ENCODE measurements around the gene NR4A2.

Gene NR4A2

DNA sequence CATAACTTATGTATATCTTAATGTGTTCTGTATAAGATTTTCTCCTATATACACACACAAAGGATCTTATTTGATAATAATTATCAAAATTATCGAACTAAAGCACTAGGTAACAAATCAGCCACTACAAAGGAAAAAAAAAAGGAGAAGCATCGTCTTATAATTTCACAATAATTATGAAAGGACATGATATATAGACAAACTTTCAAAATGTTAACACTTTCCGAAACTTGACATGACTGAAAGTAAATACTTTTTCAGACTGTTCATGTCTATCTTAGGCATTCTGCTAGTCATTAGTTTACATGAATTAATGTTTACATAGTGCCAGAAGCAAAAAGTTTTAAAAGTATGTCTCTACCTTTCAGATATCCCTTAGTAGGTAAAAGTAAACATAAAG lies 7.3 kb upstream of the NR4A2 start:
- no peak for DNase-seq

DNA sequence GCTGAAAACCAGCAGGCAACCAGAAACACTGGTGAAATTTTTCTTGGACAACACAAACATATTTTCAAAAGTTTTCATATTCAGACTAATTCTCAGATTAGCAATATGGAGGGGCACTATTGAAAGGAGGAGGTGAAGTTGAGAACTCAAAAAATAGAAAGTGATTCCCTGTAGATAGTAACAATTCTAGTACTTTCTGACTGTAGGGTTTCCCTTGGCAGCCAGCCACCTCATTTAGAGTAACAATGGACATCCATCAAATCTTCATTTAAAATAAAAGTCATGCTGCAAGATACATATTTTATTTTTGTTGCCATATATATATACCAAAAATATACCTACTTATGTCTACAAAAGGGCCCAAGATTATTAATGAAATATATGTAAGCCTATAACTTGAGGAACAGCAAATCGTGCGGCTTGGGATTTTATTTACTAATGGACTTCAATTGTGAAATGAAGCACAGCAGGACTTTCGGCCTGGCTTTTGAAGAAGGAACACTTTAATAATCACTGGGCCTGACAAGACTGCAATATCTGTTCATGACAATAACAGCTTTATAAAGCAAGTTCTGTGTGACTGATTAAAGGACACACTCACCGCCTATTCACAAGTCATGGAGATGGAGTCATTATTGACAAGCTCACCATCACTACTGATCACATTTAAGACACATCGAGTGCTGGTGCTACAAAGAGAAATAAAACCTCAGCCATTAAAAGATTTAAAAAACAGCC lies 6.8 kb upstream of the NR4A2 start:
- DNase-seq, result no peak

DNA sequence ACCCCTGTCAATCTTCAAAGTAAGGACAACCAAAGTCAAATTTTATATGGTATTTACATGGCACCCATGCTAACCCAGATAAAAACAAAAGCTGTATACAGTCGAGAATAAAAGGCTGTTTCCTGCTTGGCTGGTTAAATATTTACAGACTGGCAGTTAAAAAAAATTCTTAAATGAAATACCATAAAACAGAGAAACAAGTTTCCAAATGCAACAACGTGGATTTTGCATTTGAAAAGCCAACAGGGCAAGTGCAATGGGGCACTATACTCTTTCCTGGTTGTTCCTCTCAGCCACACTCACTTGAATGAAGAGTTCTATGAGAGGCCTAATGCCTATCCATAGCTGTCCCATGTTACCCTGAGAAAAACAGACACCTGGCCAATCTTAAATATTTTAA lies 6.1 kb upstream of the NR4A2 start:
- no peak for DNase-seq

DNA sequence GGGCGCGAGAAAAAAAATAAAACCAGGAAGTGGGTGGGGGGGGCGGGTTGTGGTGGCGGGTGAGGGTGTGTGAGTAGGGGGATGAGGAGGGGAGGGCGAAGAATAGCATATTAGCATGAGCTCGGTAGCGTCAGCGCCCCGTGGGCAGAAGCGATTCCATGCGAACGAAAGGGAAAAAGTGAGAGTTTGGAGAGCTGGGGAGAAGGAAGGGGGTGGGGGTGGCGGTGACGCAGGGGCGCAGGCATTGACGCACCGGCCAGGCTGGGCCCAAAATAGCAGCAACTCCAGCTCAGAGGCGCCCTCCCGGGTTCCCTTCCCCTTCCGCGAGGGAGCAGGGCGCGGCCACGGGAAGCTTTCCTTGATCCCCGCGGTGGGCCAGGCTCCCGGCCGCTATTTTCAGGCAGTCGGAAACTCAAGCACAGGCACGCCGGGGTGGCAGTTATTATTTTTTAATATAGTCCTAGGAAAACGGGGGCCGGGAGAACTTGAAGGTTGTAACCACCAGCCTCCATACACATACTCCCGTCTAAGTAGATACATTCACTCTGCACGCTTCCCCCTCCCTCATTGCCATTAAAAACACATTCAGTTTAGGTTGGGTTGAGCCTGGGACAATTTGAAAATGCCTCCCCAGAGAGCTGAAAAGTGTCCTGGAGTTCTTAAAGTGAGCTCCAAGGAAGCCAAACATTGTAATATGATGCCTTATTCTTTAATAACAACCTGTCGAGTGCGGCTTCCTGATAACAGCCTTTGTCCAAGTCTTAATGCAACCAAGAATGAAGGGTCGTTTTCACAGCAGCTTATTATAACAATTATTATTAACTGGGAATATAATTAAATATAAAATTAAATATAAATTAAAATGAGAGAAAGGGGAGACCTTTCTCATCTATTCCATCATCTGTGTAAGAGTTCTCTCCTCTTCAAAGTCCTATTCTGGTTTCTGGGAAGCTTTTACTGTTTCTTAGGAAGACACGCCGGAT lies 2.3 kb upstream of the NR4A2 start:
- DNase-seq, result no peak

DNA sequence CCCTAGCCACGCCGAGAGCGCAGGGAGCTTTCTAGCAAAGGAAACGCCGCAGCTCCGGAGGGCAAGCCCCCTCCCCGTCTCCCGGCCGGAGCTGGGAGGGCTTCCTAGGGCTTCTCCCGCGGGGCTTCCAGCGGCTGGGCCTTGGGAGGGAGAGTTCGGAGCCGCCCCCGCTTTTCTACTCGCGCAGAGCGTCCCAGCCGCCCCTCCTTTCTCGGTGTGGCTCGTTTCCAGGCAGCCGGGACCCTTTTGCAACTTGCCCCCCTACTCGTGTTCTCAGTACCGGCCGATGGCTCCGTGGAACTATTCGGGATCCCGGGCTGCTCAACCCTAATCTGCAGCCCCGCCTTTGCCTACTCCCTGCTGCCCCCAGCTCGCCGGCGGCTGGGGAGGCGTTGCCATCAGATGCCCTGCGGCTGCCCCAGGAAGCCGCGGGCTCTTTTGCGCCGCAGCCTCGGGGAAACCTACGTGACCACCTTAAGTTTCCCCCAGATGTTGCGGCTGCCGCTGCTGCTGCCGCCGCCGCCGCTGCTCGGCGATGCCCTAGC lies 1.5 kb upstream of the NR4A2 start:
- DNase-seq, result no peak

DNA sequence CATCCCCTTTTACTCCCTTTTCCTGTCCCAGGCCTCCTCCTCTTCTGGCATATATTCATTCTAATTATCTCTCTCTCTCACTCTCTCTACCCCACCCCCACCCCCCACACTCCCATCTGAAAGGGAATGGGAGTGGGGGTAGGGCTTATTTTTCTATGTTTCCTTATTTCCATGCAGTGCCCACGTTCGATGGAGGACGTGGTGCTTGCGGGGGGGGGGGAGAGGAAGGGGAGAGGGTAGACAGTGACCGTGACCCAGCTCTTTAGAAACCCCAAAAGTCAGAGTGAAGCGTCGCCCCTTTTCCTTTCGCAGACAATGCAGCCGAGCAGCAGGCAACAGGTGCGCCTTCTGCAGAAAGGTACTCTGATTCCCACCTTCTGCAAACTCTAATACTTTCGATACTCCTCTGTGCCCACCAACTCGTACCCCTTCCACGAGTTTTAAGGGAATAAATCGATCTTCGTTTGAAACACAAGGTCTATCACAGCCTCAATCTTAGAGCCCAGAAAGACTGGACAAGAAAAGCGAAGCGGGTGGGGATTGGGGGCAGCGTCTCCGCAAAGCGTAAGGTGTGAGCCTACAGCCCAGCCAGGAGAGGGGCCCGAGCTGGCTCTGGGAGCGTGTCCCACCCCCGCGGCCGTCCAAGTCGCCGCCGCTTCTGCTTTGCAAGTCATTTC lies 891 bp upstream of the NR4A2 start:
- DNase-seq, result no peak

DNA sequence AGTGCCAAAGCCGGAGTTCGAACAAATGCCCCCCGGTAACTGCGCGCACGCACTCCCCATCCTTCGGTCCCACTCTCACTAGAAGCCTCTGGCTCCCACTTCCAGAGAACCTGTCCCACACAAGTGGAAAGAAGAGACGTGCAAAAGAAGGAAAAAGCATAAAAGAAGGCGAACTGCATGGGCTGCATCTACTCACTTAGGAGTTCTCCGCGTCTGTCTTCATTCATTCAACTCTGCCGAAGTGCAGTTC lies 312 bp downstream of the NR4A2 start:
- DNase-seq, result no peak

DNA sequence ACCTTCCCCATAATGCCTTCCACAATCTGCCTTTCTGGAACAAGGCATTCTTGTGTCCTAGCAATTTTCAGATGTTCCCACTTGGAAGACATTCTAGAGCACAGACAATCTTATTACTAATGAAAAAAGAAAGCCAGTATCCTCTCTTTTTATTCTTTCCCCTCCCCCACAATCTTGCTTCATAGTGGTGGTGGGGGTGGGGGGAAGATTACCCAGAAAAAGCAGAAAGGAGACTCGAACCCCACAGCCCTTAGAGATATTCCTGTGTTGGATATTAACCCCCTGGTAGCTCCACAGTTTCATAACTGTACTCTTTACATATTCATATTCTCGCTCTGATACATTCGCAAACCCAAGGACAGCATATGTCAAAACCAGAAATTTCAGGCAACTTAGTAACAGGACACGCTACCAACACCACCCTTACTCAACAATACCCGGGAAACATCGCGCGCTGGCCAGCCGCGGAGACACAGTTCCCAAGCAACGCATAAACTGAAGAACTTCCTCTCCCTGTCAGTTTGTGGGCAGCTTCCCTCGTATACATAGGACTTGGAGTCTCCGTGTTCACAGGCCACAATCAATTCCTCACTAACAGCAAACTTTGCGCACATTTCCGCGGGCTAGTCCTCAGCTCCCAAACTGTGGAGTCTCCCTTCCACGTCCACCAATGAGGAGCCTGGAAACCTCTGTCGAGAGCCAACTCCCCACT lies 793 bp downstream of the NR4A2 start:
- DNase-seq, result no peak

DNA sequence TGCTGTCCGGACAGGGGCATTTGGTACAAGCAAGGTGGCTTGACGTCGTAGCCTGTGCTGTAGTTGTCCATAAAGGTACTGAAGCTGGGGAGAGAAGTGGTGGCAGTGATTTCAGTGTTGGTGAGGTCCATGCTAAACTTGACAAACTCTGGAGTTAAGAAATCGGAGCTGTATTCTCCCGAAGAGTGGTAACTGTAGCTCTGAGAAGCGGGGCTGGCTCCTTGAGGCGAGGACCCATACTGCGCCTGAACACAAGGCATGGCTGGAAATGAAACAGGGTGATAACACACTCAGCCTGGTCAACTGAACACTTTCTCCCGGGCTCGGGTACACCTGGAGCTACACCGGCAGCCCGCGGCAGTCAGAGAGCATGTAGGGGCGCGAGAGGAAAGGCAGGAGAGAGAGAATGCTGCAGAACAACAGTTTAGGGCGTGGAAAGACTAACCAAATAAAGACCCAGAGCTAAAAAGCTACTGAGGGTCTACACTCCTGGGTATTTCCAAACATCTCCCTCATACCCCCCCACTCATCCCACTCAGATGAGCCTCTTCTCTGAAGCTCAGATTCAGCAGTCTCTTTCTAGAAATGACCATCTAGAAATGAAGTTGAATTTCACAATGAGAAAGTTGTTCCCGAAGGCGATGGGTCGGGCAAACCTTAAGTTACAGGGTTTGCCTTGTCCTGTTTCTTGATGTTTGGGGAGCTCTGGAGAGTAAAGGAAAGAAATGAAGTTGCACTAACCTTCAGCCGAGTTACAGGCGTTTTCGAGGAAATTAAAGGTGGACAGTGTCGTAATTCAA lies 2.4 kb downstream of the NR4A2 start:
- DNase-seq, result no peak

DNA sequence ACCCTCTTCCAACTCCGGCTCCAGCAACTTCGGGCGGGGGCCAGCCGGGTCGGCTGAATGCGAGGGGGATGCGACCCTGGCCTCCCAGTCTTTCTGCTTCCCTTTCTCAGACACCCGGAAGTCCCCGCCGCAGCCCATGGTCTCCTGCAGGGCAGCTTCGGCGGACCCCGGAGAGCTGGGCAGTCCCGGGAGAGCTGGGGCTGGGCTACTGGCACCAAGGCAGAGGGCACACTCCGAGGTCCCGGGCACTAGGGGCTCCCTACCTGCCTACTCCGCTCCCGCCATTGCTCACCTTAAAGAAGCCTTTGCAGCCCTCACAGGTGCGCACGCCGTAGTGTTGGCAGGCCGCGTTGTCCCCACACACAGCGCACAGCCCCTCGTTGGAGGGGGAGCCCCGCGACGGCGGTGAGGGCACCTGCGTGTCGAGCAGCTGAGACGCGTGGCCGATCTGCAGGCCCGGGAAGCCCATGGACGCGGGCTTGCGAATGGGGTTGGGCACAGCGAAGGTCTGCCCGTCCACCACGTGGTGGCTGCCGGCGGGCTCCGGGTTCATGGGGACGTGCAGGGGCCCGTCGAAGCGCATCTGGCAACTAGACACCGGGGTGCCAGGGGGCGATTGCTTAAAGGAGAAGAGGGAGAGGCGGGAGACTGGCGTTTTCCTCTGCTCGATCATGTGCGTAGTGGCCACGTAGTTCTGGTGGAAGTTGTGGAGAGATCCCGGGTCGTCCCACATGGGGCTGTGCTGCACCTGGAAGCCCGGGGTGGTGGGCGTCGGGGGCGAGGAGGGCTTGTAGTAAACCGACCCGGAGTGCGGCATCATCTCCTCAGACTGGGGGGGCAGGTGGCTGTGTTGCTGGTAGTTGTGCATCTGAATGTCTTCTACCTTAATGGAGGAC lies 3.2 kb downstream of the NR4A2 start:
- DNase-seq, result no peak

DNA sequence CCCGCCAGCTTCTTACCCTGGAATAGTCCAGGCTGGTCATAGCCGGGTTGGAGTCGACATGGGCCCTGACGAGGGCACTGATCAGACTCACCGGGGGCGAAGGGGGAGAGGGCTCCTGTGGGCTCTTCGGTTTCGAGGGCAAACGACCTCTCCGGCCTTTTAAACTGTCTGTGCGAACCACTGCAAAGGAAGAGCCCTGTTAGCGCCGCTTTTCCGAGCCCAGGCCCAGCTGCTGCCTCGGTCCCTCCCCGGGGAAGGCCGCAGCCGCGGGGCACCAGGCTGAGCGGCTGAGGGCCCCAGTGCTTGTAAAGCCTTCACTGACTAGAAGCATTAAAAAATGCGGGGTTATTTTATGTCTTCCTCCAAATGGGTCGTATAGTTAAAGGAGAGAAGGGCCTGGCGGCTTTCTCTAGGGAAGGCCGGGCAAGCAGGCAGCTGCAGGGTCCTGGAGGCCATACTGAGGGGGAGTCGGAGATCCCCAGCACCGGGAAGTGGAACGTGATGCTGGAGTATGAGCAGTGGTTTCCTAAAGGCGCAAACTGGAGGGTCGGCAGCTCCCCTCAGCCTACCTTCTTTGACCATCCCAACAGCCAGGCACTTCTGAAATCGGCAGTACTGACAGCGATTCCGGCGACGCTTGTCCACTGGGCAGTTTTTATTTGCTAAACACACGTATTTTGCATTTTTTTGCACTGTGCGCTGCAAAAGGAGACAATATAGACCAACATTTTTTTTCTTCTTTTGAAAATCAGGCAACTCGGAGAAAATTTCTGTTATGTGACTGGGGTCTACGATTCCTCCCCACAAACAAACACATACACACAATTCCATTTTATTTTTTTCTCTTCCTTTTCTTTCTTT lies 4.5 kb downstream of the NR4A2 start:
- DNase-seq, result no peak

DNA sequence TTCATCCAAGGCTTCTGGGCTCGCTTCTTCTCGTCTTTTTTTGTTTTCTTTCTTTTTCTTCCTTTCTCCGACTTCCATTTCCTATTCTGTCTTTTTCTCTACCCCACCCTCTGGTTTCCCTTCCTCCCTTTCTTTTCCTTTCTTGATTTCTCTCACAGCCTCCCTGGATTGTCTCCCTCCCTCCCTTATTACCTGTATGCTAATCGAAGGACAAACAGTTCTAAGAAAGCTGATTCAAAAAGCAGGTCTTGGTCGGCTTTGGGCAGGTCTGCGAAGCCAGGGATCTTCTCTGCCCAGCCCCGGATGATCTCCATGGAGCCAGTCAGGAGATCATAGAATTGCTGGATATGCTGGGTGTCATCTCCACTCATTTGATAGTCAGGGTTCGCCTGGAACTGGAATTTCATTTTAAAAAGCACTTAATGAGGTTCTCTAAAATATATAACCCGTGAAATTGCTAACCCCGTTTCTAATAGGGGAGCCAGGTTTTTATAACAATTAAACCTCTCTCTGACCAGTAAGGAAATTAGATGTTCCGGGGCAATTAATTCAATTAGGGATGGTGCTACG lies 5.9 kb downstream of the NR4A2 start:
- DNase-seq, result no peak

DNA sequence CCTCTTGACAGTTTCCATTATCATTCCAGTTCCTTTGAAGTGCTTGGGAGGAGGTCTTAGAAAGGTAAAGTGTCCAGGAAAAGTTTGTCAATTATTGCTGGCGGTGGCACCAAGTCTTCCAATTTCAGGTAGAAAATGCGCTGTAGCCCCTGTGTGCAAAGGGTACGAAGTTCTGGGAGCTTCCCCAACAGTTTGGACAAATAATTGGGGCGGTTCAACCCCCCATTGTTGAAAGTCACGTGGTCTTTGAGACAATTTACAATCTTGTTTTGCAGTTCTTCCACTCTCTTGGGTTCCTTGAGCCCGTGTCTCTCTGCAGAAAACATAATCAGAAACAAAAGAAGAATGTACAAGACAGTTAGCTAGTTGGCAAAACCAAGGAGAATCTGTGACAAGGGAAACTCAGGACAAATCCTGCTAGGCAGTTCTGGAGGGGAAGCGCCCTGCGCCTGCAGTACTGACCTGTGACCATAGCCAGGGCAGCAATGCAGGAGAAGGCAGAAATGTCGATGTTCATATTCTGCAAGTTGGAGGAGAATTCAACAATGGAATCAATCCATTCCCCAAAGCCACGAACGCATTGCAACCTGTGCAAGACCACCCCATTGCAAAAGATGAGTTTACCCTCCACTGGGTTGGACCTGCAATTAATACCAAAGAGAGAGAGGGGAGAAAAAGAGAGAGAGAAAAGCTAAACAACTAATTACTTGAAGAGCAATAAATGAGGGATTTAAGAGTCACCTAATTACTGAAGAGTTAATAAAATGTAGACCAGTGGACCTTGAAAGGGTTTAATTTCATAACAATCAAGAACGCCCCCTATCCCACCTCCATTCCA lies 6.6 kb downstream of the NR4A2 start:
- no peak for DNase-seq

DNA sequence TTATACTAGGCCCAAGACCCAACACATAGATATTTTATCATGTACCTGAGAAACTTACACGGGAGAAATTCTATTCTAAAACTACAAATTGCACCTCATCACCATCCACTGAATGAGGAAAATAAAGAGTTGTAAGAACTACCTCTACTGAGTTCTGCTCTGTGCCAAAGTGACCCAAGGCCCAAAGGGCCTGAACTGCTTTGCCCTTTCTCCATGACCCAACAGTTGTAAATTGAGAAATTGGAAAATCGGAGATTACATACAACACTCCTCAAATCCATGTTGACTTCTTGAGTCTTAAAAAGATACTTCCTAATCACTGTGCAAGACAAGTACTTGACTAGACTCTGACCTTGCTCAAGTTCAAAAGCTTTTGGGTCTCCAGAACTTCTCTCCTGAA lies 8.8 kb downstream of the NR4A2 start:
- no peak for DNase-seq

DNA sequence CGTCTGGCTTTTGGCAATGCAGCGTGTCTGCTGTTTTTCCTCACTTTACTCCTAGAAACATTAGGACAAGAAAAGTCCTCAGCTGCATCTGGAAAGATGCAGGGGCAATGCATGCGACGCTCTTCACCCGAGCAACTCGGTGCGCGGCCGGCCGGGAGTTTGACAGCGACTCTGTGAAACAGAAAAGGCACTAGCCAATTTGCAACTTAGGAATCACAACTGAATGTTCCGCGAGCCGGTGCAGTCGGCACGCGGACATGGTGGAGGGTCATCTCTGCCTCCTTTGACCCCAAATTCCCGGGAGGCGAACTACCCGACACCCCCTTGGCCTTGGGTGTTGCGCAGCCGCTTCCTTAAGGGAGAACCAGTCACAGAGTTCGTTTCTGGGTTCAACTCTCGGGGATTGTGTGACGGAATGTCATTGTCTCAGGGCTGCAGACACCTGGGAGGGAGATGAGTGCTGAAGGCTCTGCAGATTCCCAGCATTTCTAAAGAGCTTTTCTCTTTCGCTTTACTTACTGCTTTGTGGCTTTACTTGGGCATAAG lies 9.8 kb downstream of the NR4A2 start:
- DNase-seq, result no peak

DNA sequence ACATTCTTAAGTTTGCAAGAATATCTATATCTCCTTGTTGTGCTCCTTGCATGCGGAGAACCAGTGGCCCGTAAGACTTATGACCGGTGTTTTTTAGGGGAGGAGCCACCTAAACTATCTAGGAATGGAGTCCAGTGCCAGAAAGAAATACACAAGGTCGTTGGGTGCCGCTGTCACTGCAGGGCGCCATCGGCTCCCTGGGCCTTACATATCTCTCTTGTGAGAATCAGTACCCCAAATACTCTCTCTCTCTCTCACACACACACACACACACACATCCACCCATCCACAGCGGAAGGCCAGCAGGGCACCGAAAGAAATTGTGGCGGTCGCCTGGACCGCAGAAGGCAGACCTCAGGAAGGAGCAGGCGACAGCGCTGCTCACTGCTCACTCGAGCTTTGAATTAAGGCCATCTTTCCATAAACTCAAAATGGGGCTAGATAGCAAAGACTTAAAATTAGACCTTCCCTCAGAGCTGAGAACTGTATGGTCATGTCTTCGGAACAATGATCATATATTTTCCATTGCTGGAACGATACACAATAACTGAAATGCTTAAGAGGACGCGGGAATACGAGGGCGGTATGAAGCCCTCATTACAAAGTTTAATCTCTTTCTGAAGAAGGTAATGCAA lies 10.4 kb downstream of the NR4A2 start:
- DNase-seq, result no peak

DNA sequence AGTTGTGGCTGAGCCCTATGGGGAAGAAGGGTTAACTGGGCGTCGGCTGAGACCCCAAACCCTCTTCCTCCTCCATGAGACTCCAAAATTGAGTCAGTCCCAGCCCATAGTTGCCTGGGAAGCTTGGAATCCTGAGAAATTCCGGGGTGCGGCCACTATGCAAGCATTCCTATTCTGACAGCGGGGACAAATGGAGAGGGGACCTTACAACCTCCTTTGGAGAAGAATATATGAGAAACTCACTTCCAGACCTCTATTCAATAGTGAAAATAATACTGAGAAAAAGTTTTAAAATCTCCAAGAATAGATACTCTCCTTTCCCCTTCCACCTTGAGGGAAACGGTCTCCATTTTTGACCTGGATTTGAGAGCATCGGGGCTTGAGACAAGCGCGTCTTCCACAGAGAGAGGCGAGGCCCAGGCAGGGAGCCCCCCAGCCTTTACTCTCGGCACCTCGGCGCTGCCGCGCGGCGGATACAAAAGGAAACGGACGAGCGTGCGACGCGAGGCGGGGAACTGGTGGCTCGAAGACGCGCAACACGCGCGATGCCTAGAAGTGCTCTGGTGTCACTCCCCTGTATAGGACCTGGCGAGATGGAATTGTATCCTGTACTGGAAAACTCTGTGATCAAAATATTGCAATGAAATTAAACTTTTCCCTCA lies 11.1 kb downstream of the NR4A2 start:
- no peak for DNase-seq
